ENCODE data around the gene ZSWIM8. TPM values are rescaled to one million over a fixed set of nuclear protein-coding genes. Genes with fewer than 3 reads are reported as not detected.

ZSWIM8 gene
- total and polyA plus RNA-seq, 2 of the 8 experiments (the other 6 are each of a cell fraction or from before 2014, with no cell fraction given) = 44.7 to 99.7 TPM

DNA sequence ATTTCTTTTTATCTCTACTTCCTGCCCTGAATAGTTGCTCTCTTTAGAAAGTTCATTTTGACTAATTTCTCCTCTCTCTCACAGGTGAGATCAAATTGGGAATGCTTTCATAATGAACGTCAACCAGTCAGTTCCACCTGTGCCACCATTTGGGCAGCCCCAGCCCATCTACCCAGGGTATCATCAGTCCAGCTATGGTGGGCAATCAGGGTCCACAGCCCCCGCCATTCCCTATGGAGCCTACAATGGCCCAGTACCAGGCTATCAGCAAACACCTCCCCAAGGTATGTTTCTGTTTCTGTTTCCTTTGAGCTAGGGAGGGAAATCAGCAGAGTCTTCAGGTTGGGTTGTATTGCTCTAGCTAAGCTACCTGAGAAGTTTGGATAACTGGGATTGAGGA lies 38.7 kb upstream of the ZSWIM8 start (continued):
- TF ChIP-seq RNF2 (IDR thresholded peaks at IDR 0.05; ENCODE audit: borderline replicate concordance, low read depth, low read length, missing control alignments, poor library complexity, severe bottlenecking) = no peak
- TF ChIP-seq HDAC2 (IDR thresholded peaks at IDR 0.05; ENCODE audit: borderline replicate concordance in 1 of 2, low read depth in 2 of 2, low read length in 2 of 2) = no peak
- TF ChIP-seq KDM4A (IDR thresholded peaks at IDR 0.05; ENCODE audit: low read depth, low read length, severe bottlenecking) = no peak
- no peak for TF ChIP-seq KDM5A (IDR thresholded peaks at IDR 0.05; ENCODE audit: low read length)
- TF ChIP-seq, protein P1, sequence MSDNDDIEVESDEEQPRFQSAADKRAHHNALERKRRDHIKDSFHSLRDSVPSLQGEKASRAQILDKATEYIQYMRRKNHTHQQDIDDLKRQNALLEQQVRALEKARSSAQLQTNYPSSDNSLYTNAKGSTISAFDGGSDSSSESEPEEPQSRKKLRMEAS (IDR thresholded peaks at IDR 0.05) = no peak
- TF ChIP-seq TAF1 (IDR thresholded peaks at IDR 0.05; ENCODE audit: low read depth, low read length) = no peak
